IMR-90 (cell line): ENCODE results near the gene GRIK1. TPM values are rescaled to one million over a fixed set of nuclear protein-coding genes. Genes with fewer than 3 reads are reported as not detected.

Source experiments
- ATAC-seq: fragments of 200-7000 bp; cut with Tn5 transposase; 2 replicates; pipeline ENCODE4 v1.9.1; 2020; ENCODE audit warnings: low read depth, mild to moderate bottlenecking, moderate library complexity
- BruUV-seq: library from RNA; stranded (reverse); fragments of 400-500 nt; replicated peaks from 2 replicates; lab custom pipeline; 2021; lab: Mats Ljungman, UMichigan
- CTCF ChIA-PET: fragments of 300-600 bp; formaldehyde crosslinking; extraction: SDS; loops from one replicate; lab custom pipeline; 2021; ENCODE audit warnings: antibody characterized with exemption; lab: Yijun Ruan, JAX
- POLR2A ChIA-PET: fragments of 300-600 bp; sonication (Branson Sonifier 250); formaldehyde crosslinking; loops from one replicate; lab custom pipeline; 2022; ENCODE audit warnings: antibody characterized with exemption; ENCODE audit not compliant: unreplicated experiment; lab: Charles Lee
- DNase-seq: peaks from one replicate; pipeline ENCODE4 v3.0.0; 2013
- H2AFZ ChIP-seq: replicated peaks from 2 replicates; pipeline ENCODE3; 2013; ENCODE audit warnings: low read length, mild to moderate bottlenecking; ENCODE audit not compliant: poor library complexity
- H2AK5ac ChIP-seq: 2 replicates; pipeline ENCODE4 v1.6.1; 2013; ENCODE audit warnings: low read depth, low read length, inconsistent platforms
- H2AK9ac ChIP-seq: replicated peaks from 2 replicates; pipeline ENCODE3; 2013; ENCODE audit warnings: mild to moderate bottlenecking, low read depth, low read length, moderate library complexity; ENCODE audit not compliant: poor library complexity
- H2BK120ac ChIP-seq: 2 replicates; pipeline ENCODE4 v1.6.1; 2013; ENCODE audit warnings: low read depth, low read length, inconsistent platforms
- H2BK15ac ChIP-seq: 3 replicates; pipeline ENCODE4 v1.6.1; 2013; ENCODE audit warnings: low read depth, low read length, inconsistent platforms
- H2BK20ac ChIP-seq: 2 replicates; pipeline ENCODE4 v1.6.1; 2013; ENCODE audit warnings: low read depth, mild to moderate bottlenecking, inconsistent platforms, low read length, moderate library complexity
- H2BK5ac ChIP-seq: 2 replicates; pipeline ENCODE4 v1.6.1; 2013; ENCODE audit warnings: mild to moderate bottlenecking, low read depth, low read length, inconsistent platforms; ENCODE audit not compliant: poor library complexity, severe bottlenecking
- H3K14ac ChIP-seq: replicated peaks from 2 replicates; pipeline ENCODE4 v1.6.1; 2013; ENCODE audit warnings: low read depth, low read length, inconsistent platforms
- H3K18ac ChIP-seq: 2 replicates; pipeline ENCODE4 v1.6.1; 2013; ENCODE audit warnings: low read depth, low read length, control low read depth
- H3K23ac ChIP-seq: 2 replicates; pipeline ENCODE4 v1.6.1; 2013; ENCODE audit warnings: low read depth, low read length, inconsistent platforms
- H3K27ac ChIP-seq: 2 replicates; pipeline ENCODE4 v1.5.1; 2013; ENCODE audit warnings: mild to moderate bottlenecking, control low read depth, low read length; ENCODE audit not compliant: insufficient read depth
- H3K27me3 ChIP-seq: 2 replicates; pipeline ENCODE4 v1.6.1; 2013; ENCODE audit warnings: low read length; ENCODE audit not compliant: control insufficient read depth, insufficient read depth
- H3K36me3 ChIP-seq: 2 replicates; pipeline ENCODE4 v1.6.1; 2013; ENCODE audit warnings: low read length, mixed read lengths; ENCODE audit not compliant: control insufficient read depth, insufficient read depth
- H3K4ac ChIP-seq: 2 replicates; pipeline ENCODE4 v1.6.1; 2013; ENCODE audit warnings: low read depth, low read length, inconsistent platforms
- H3K4me1 ChIP-seq: 2 replicates; pipeline ENCODE4 v1.6.1; 2013; ENCODE audit warnings: low read length, mixed read lengths; ENCODE audit not compliant: control insufficient read depth, insufficient read depth
- H3K4me2 ChIP-seq: 2 replicates; pipeline ENCODE4 v1.6.1; 2013; ENCODE audit warnings: low read depth, mild to moderate bottlenecking, control low read depth, low read length, moderate library complexity
- H3K4me3 ChIP-seq: 2 replicates; pipeline ENCODE4 v1.5.1; 2013; ENCODE audit warnings: low read depth, mild to moderate bottlenecking, control low read depth, low read length, moderate library complexity; ENCODE audit not compliant: insufficient read depth
- H3K56ac ChIP-seq: 2 replicates; pipeline ENCODE4 v1.6.1; 2013; ENCODE audit warnings: low read length, inconsistent platforms; ENCODE audit not compliant: insufficient read depth; ENCODE audit errors: extremely low read depth
- H3K79me1 ChIP-seq, 2 experiments: 2 replicates each; pipeline ENCODE4 v1.6.1; 2013; ENCODE audit warnings: low read length in 2 of 2, inconsistent platforms in 1 of 2, low read depth in 1 of 2
- H3K9ac ChIP-seq: 2 replicates; pipeline ENCODE4 v1.6.1; 2013; ENCODE audit warnings: low read depth, low read length, control low read depth
- H3K9me1 ChIP-seq: 2 replicates; pipeline ENCODE4 v1.6.1; 2013; ENCODE audit warnings: low read length, inconsistent platforms; ENCODE audit not compliant: insufficient read depth
- H3K9me3 ChIP-seq: 2 replicates; pipeline ENCODE4 v1.6.1; 2013; ENCODE audit warnings: low read length; ENCODE audit not compliant: control insufficient read depth, insufficient read depth
- H4K20me1 ChIP-seq: 2 replicates; pipeline ENCODE4 v1.6.1; 2013; ENCODE audit warnings: low read length, inconsistent platforms; ENCODE audit not compliant: insufficient read depth
- H4K5ac ChIP-seq: 2 replicates; pipeline ENCODE4 v1.6.1; 2013; ENCODE audit warnings: mild to moderate bottlenecking, low read depth, low read length, control low read depth
- H4K8ac ChIP-seq, 2 experiments: 2 replicates each; pipeline ENCODE4 v1.6.1; 2013; ENCODE audit warnings: low read depth in 2 of 2, low read length in 2 of 2, control low read depth in 1 of 2, inconsistent platforms in 1 of 2
- H4K91ac ChIP-seq: 2 replicates; pipeline ENCODE4 v1.6.1; 2013; ENCODE audit warnings: low read depth, low read length, inconsistent platforms; ENCODE audit not compliant: insufficient read depth
- BHLHE40 ChIP-seq: fragments of 150-350 bp; IDR thresholded peaks from 2 replicates; pipeline ENCODE4 v1.6.1; 2016; ENCODE audit warnings: mild to moderate bottlenecking, low read depth, low read length
- CEBPB ChIP-seq: IDR thresholded peaks from 2 replicates; pipeline ENCODE4 v1.6.1; 2012; ENCODE audit warnings: low read depth, low read length, improper control_type of control experiment
- CHD1 ChIP-seq: IDR thresholded peaks from 2 replicates; pipeline ENCODE4 v1.6.1; 2012; ENCODE audit warnings: low read depth, low read length, improper control_type of control experiment
- CTCF ChIP-seq: conservative IDR thresholded peaks from 2 replicates; pipeline ENCODE4 v1.5.1; 2012; ENCODE audit warnings: mild to moderate bottlenecking, low read depth, low read length, improper control_type of control experiment
- ELK1 ChIP-seq: fragments of 150-350 bp; IDR thresholded peaks from 2 replicates; pipeline ENCODE4 v1.6.1; 2016; ENCODE audit warnings: low read depth, mild to moderate bottlenecking, low read length, moderate library complexity, borderline replicate concordance
- FOS ChIP-seq: fragments of 150-350 bp; IDR thresholded peaks from 2 replicates; pipeline ENCODE4 v1.6.1; 2016; ENCODE audit warnings: low read depth, low read length
- MAFK ChIP-seq: IDR thresholded peaks from 2 replicates; pipeline ENCODE4 v1.6.1; 2012; ENCODE audit warnings: low read depth, low read length, improper control_type of control experiment
- MAZ ChIP-seq: IDR thresholded peaks from 2 replicates; pipeline ENCODE4 v1.6.1; 2012; ENCODE audit warnings: low read depth, mild to moderate bottlenecking, low read length, improper control_type of control experiment, moderate library complexity, borderline replicate concordance
- MXI1 ChIP-seq: IDR thresholded peaks from 2 replicates; pipeline ENCODE4 v1.6.1; 2012; ENCODE audit warnings: low read depth, mild to moderate bottlenecking, low read length, moderate library complexity, borderline replicate concordance
- NFE2L2 ChIP-seq: fragments of 150-350 bp; IDR thresholded peaks from 2 replicates; pipeline ENCODE4 v1.6.1; 2016; ENCODE audit warnings: low read depth, mild to moderate bottlenecking, low read length
- POLR2A ChIP-seq: IDR thresholded peaks from 2 replicates; pipeline ENCODE4 v1.6.1; 2012; ENCODE audit warnings: mild to moderate bottlenecking, low read depth, low read length
- RAD21 ChIP-seq: IDR thresholded peaks from 2 replicates; pipeline ENCODE4 v1.6.1; 2012; ENCODE audit warnings: low read length, improper control_type of control experiment
- RCOR1 ChIP-seq: IDR thresholded peaks from 2 replicates; pipeline ENCODE4 v1.6.1; 2012; ENCODE audit warnings: mild to moderate bottlenecking, low read length, improper control_type of control experiment; ENCODE audit not compliant: insufficient replicate concordance
- RFX5 ChIP-seq: IDR thresholded peaks from 2 replicates; pipeline ENCODE4 v1.8.0; 2012; ENCODE audit warnings: low read depth, mild to moderate bottlenecking, low read length, moderate library complexity
- SMC3 ChIP-seq: fragments of 150-350 bp; IDR thresholded peaks from 2 replicates; pipeline ENCODE4 v1.6.1; 2016; ENCODE audit warnings: low read depth, mild to moderate bottlenecking, antibody characterized with exemption, low read length, moderate library complexity
- USF2 ChIP-seq: fragments of 150-350 bp; IDR thresholded peaks from 2 replicates; pipeline ENCODE4 v1.6.1; 2017; ENCODE audit warnings: mild to moderate bottlenecking, antibody characterized with exemption, low read length, low read depth
- WGBS, 2 experiments: methylation state at CpG; one replicate each; pipeline versions ENCODE4 v1.1.5 to v1.1.7; 2013; ENCODE audit warnings: missing lambda C conversion rate in 2 of 2; ENCODE audit not compliant: insufficient read length in 1 of 2; ENCODE audit errors: extremely low coverage in 2 of 2; 5-methylcytosine and 5-hydroxymethylcytosine counted together
- dilution Hi-C: fragments of 300-500 bp; cut with HindIII; formaldehyde crosslinking; loops from one replicate; pipeline ENCODE4 v1.14.3; 2018; ENCODE audit warnings: low sequenced_read_pairs; ENCODE audit not compliant: unreplicated experiment
- in situ Hi-C: fragments of 300-500 bp; cut with MboI; formaldehyde crosslinking; loops from 3 replicates; pipeline ENCODE4 v1.14.3; 2019; ENCODE audit warnings: low sequenced_read_pairs, inconsistent platforms, mixed read lengths
- intact Hi-C: fragments of 100-400 bp; cut with micrococcal nuclease; formaldehyde crosslinking; loops from 2 replicates; pipeline ENCODE4 v1.10.0; 2022
- polyA plus RNA-seq, 3 experiments: library from polyadenylated mRNA; depleted of rRNA; stranded (reverse); fragments of >200 nt; gene quantifications; 2 replicates each; pipeline ENCODE4 v1.2.3, GENCODE V29; 2012; ENCODE audit warnings: low replicate concordance in 1 of 3
- total RNA-seq: library from RNA; depleted of rRNA; stranded (reverse); fragments of >200 nt; gene quantifications from 2 replicates; pipeline ENCODE4 v1.2.3, GENCODE V29; 2012

The GRIK1 gene
- total and polyA plus RNA-seq, 2 of the 4 experiments (the other 2 are of a cell fraction), result not detected

- WGBS, 2 experiments, result no CpG with 5 or more reads among the region's 3 CpGs
- ChIA-PET CTCF (no interaction called here), POLR2A (no interaction called here)
- Histone ChIP-seq H4K91ac (no peak overlapping the region), H3K36me3 (no peaks in the 10 kb centered on the region), H4K20me1 (no peaks in the 10 kb centered on the region), H2BK20ac (no peak overlapping the region), H2BK5ac (no peak overlapping the region), H3K14ac (no peak overlapping the region), H2AFZ (no peak overlapping the region), H3K79me1 (no peaks in the 10 kb centered on the region), H2AK5ac (no peak overlapping the region), H2AK9ac (no peak overlapping the region), H3K4me2 (no peak overlapping the region), H3K4ac (no peak overlapping the region), H3K56ac (no peak overlapping the region), H4K8ac (no peak overlapping the region), H3K27ac (no peak overlapping the region), H3K9ac (no peak overlapping the region), H3K23ac (no peak overlapping the region), H3K9me1 (no peaks in the 10 kb centered on the region), H4K5ac (no peak overlapping the region), H2BK15ac (no peak overlapping the region), H3K4me1 (no peaks in the 10 kb centered on the region; the same call in 1 of the 2 replicates), H2BK120ac (no peak overlapping the region), H3K18ac (no peak overlapping the region), H3K27me3 (no peaks in the 10 kb centered on the region), H3K9me3 (no peaks in the 10 kb centered on the region), H3K4me3 (no peak overlapping the region)
- TF ChIP-seq POLR2A (no peak), MXI1 (no peak), CTCF (no peak), CEBPB (no peak), ELK1 (no peak), RCOR1 (no peak), SMC3 (no peak), CHD1 (no peak), FOS (no peak), NFE2L2 (no peak), MAFK (no peak), RFX5 (no peak), RAD21 (no peak), MAZ (no peak), USF2 (no peak), BHLHE40 (no peak)
- in situ Hi-C loops, result no loop called here
- dilution Hi-C loops, result no loop called here
- intact Hi-C loops, result no loop called here
- no peak for ATAC-seq
- BruUV-seq, result no TSS peak
- no peak for DNase-seq
These were observed 257.0 kb downstream of the GRIK1 start for GRCh38 chr21:29682800-29683199.
